Ishikawa (cell line): Measurements from ENCODE around the gene PRPSAP2.

Experiments used
- CEBPB ChIP-seq: IDR thresholded peaks from 2 replicates; pipeline ENCODE4 v1.6.1; 2012
- EP300 ChIP-seq: IDR thresholded peaks from 2 replicates; pipeline ENCODE4 v1.6.1; 2012; ENCODE audit warnings: borderline replicate concordance
- NFIC ChIP-seq: IDR thresholded peaks from 2 replicates; pipeline ENCODE4 v1.6.1; 2012
- RAD21 ChIP-seq: IDR thresholded peaks from 2 replicates; pipeline ENCODE4 v1.6.1; 2012; ENCODE audit warnings: low read depth
- TAF1 ChIP-seq: IDR thresholded peaks from 2 replicates; pipeline ENCODE4 v1.6.1; 2012; ENCODE audit warnings: low read depth, mild to moderate bottlenecking
- TCF12 ChIP-seq: IDR thresholded peaks from 2 replicates; pipeline ENCODE4 v1.6.1; 2012; ENCODE audit warnings: low read depth
- TEAD4 ChIP-seq: IDR thresholded peaks from 2 replicates; pipeline ENCODE4 v1.6.1; 2012
- YY1 ChIP-seq: IDR thresholded peaks from 2 replicates; pipeline ENCODE4 v1.6.1; 2012; ENCODE audit warnings: low read depth
- TF ChIP-seq, protein P1 (sequence below): IDR thresholded peaks from 2 replicates; pipeline ENCODE4 v1.6.1; 2012

DNA sequence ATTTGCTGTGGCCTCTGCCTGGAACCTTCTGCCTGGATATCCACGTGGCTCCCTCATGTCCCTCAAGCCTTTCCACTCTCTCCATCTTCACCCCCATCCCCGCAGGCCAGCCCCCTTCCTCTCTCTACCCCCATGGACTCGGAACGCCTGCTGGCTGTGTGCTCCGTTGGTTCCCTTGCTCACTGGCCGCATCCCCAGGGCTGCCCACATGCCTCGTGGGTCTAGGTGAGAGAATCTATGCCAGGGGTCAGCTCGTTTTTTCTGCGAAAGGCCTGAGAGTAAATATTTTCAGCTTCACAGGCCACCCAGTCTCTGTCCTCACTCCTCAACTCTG is 106.1 kb downstream of the PRPSAP2 start:
- TF ChIP-seq TCF12 (no peak), CEBPB (no peak), EP300 (no peak), TEAD4 (no peak), TAF1 (no peak), NFIC (no peak), RAD21 (no peak), YY1 (no peak)
- TF ChIP-seq, protein P1, sequence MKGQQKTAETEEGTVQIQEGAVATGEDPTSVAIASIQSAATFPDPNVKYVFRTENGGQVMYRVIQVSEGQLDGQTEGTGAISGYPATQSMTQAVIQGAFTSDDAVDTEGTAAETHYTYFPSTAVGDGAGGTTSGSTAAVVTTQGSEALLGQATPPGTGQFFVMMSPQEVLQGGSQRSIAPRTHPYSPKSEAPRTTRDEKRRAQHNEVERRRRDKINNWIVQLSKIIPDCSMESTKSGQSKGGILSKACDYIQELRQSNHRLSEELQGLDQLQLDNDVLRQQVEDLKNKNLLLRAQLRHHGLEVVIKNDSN, result no peak
